Keratinocyte (primary cell): Measurements from ENCODE around the gene RAD9B. TPM values are rescaled to one million over a fixed set of nuclear protein-coding genes. Genes with fewer than 3 reads are reported as not detected.

Source experiments
- DNase-seq: peaks from one replicate; pipeline ENCODE4 v3.0.0-alpha.2; 2011; ENCODE audit warnings: low read depth, missing footprints, low spot score
- FAIRE-seq: peaks from 2 replicates; lab custom pipeline; 2011; peaks lifted over from hg19 to GRCh38; lab: Jason Lieb, UNC
- H2AFZ ChIP-seq: 2 replicates; pipeline ENCODE4 v1.6.0; 2012; ENCODE audit warnings: low read length, control low read depth, inconsistent platforms; ENCODE audit not compliant: control insufficient read depth
- H3K27ac ChIP-seq: 2 replicates; pipeline ENCODE4 v1.5.1; 2011; ENCODE audit warnings: low read length; ENCODE audit not compliant: control insufficient read depth, insufficient read depth
- H3K27me3 ChIP-seq: 3 replicates; pipeline ENCODE4 v1.6.0; 2011; ENCODE audit warnings: low read length; ENCODE audit not compliant: control insufficient read depth, insufficient read depth; ENCODE audit errors: extremely low read depth
- H3K36me3 ChIP-seq, 2 experiments: 2 replicates in 1 of 2; 3 replicates in 1 of 2; pipeline ENCODE4 v1.5.1; 2011; ENCODE audit warnings: low read length in 2 of 2, mild to moderate bottlenecking in 1 of 2; ENCODE audit not compliant: control insufficient read depth in 2 of 2, insufficient read depth in 2 of 2; ENCODE audit errors: extremely low read depth in 1 of 2
- H3K4me1 ChIP-seq: 3 replicates; pipeline ENCODE4 v1.5.1; 2011; ENCODE audit warnings: low read length; ENCODE audit not compliant: control insufficient read depth, insufficient read depth; ENCODE audit errors: extremely low read depth
- H3K4me2 ChIP-seq: 3 replicates; pipeline ENCODE4 v1.6.0; 2011; ENCODE audit warnings: low read depth, low read length; ENCODE audit not compliant: control insufficient read depth, insufficient read depth; ENCODE audit errors: extremely low read depth
- H3K4me3 ChIP-seq, 3 experiments: fragments of 200-600 bp in 1 of 3; sonication (generic) in 1 of 3; 2 replicates in 2 of 3; 3 replicates in 1 of 3; pipeline ENCODE4 v1.5.1; 2011 to 2016; ENCODE audit warnings: low read length in 3 of 3, mild to moderate bottlenecking in 3 of 3, control low read depth in 2 of 3, inconsistent platforms in 1 of 3, low read depth in 1 of 3, mixed read lengths in 1 of 3, mixed run types in 1 of 3, moderate library complexity in 1 of 3; ENCODE audit not compliant: control insufficient read depth in 2 of 3, insufficient read depth in 2 of 3; ENCODE audit errors: extremely low read depth in 1 of 3
- H3K79me2 ChIP-seq: 2 replicates; pipeline ENCODE4 v1.6.0; 2012; ENCODE audit warnings: low read length; ENCODE audit not compliant: control insufficient read depth, insufficient read depth
- H3K9ac ChIP-seq: 3 replicates; pipeline ENCODE4 v1.6.0; 2011; ENCODE audit warnings: low read length; ENCODE audit not compliant: control insufficient read depth, insufficient read depth; ENCODE audit errors: extremely low read depth
- H3K9me1 ChIP-seq: 3 replicates; pipeline ENCODE4 v1.6.0; 2011; ENCODE audit warnings: low read length; ENCODE audit not compliant: control insufficient read depth, insufficient read depth; ENCODE audit errors: extremely low read depth
- H3K9me3 ChIP-seq: 2 replicates; pipeline ENCODE4 v1.5.1; 2012; ENCODE audit warnings: low read depth, low read length; ENCODE audit not compliant: control insufficient read depth
- H4K20me1 ChIP-seq: 3 replicates; pipeline ENCODE4 v1.6.0; 2011; ENCODE audit warnings: low read length; ENCODE audit not compliant: control insufficient read depth, insufficient read depth; ENCODE audit errors: extremely low read depth
- EZH2 ChIP-seq: IDR thresholded peaks from one replicate; pipeline ENCODE4 v1.6.1; 2012; ENCODE audit warnings: inconsistent platforms, mild to moderate bottlenecking, low read length, moderate library complexity
- dilution Hi-C: fragments of 300-500 bp; cut with MboI; formaldehyde crosslinking; loops from one replicate; pipeline ENCODE4 v1.7.0; 2020; ENCODE audit warnings: low sequenced_read_pairs; ENCODE audit not compliant: extremely low pct_ligation_motif_present
- polyA plus RNA-seq, 5 experiments: library from polyadenylated mRNA; depleted of rRNA in 3 of 5; stranded (reverse) in 3 of 5; stranded (forward) in 1 of 5; unstranded in 1 of 5; fragments of >200 nt; gene quantifications; 1 replicate in 1 of 5; 2 replicates in 3 of 5; 3 replicates in 1 of 5; pipeline versions ENCODE4 v1.2.1 to v1.2.3, GENCODE V29; 2011 to 2012; ENCODE audit warnings: missing spikeins in 2 of 5, low read depth in 1 of 5, low replicate concordance in 1 of 5
- small RNA-seq, 3 experiments: library from RNA; depleted of rRNA; stranded (forward); fragments of <200 nt; gene quantifications; one replicate each; pipeline ENCODE3, GENCODE V24; 2012; ENCODE audit warnings: low read depth in 3 of 3, low replicate concordance in 1 of 3; ENCODE audit not compliant: insufficient read length in 3 of 3
- TF ChIP-seq, protein P1 (sequence below), 3 experiments: IDR thresholded peaks in 1 of 3; conservative IDR thresholded peaks in 1 of 3; optimal IDR thresholded peaks in 1 of 3; 2 replicates in 2 of 3; 3 replicates in 1 of 3; pipeline versions ENCODE3 to v1.5.1; 2011; ENCODE audit warnings: low read length in 3 of 3, mild to moderate bottlenecking in 3 of 3, moderate library complexity in 2 of 3, control low read depth in 1 of 3, inconsistent platforms in 1 of 3; ENCODE audit not compliant: insufficient read depth in 2 of 3; ENCODE audit errors: extremely low read depth in 1 of 3

RAD9B gene
- polyA plus RNA-seq, 1 donor (not counting 4 experiments of a cell fraction or from before 2014, with no cell fraction given): 0.31 TPM

GRCh38 chr12:110550981-110551380 lies 48.9 kb downstream of the RAD9B start:
- no peak for TF ChIP-seq EZH2
- TF ChIP-seq, protein P1, sequence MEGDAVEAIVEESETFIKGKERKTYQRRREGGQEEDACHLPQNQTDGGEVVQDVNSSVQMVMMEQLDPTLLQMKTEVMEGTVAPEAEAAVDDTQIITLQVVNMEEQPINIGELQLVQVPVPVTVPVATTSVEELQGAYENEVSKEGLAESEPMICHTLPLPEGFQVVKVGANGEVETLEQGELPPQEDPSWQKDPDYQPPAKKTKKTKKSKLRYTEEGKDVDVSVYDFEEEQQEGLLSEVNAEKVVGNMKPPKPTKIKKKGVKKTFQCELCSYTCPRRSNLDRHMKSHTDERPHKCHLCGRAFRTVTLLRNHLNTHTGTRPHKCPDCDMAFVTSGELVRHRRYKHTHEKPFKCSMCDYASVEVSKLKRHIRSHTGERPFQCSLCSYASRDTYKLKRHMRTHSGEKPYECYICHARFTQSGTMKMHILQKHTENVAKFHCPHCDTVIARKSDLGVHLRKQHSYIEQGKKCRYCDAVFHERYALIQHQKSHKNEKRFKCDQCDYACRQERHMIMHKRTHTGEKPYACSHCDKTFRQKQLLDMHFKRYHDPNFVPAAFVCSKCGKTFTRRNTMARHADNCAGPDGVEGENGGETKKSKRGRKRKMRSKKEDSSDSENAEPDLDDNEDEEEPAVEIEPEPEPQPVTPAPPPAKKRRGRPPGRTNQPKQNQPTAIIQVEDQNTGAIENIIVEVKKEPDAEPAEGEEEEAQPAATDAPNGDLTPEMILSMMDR (optimal IDR thresholded peaks at IDR 0.05 in 1 of 3, IDR thresholded peaks at IDR 0.05 in 1 of 3, conservative IDR thresholded peaks at IDR 0.05 in 1 of 3; ENCODE audit: extremely low read depth in 1 of 3, insufficient read depth in 2 of 3, low read length in 3 of 3): no peak
- no peaks in the 10 kb centered on the region for H3K9me1 ChIP-seq
- dilution Hi-C loops: no loop called here
- no peak overlapping the region for H3K27ac ChIP-seq
- no peak overlapping the region for H3K4me2 ChIP-seq
- DNase-seq: no peak
- peaks cover 34% of the 10 kb centered on the region for H3K4me1 ChIP-seq
- H3K79me2 ChIP-seq: peaks cover 78% of the 10 kb centered on the region
- no peaks in the 10 kb centered on the region for H4K20me1 ChIP-seq
- H3K9me3 ChIP-seq: no peaks in the 10 kb centered on the region
- FAIRE-seq: no peak
- H2AFZ ChIP-seq: no peak overlapping the region
- no peak overlapping the region for H3K9ac ChIP-seq
- peaks cover 9 to 21% of the 10 kb centered on the region in 2 experiments for H3K36me3 ChIP-seq
- H3K27me3 ChIP-seq: no peaks in the 10 kb centered on the region
- no peak overlapping the region for H3K4me3 ChIP-seq

Small RNA genes within 50 kb of the gene (small RNA-seq; reads per million reads assigned to genes)
- gene RF00278: 0 reads per million in 3 experiments

Other genes starting within 250 kb of the RAD9B start
- gene ATP2A2, start 221.1 kb upstream of the RAD9B start, polyA plus RNA-seq: 54.5 to 190 TPM (median 127 TPM) in 3 replicates
- gene ANAPC7, start 98.6 kb upstream of the RAD9B start, polyA plus RNA-seq: 49.4 to 68.2 TPM (median 52.8 TPM) in 3 replicates
- gene ARPC3, start 52.0 kb upstream of the RAD9B start, polyA plus RNA-seq: 90.0 to 139 TPM (median 106 TPM) in 3 replicates
- gene GPN3, start 34.1 kb upstream of the RAD9B start, polyA plus RNA-seq: 22.8 to 35.5 TPM (median 31.6 TPM) in 3 replicates
- gene FAM216A, start 33.5 kb upstream of the RAD9B start, polyA plus RNA-seq: 7.8 to 15.3 TPM (median 11.8 TPM) in 3 replicates
- gene VPS29, start 220 bp upstream of the RAD9B start, polyA plus RNA-seq: 165 to 219 TPM (median 166 TPM) in 3 replicates
- 23.3 to 35.9 TPM (median 23.7 TPM) in 3 replicates for gene PPTC7, start 81.0 kb downstream of the RAD9B start, polyA plus RNA-seq
- gene TCTN1, start 111.8 kb downstream of the RAD9B start, polyA plus RNA-seq: 14.4 to 31.8 TPM (median 30.6 TPM) in 3 replicates
- 1.1 to 2.1 TPM (median 1.2 TPM) in 3 replicates for gene HVCN1, start 186.8 kb downstream of the RAD9B start, polyA plus RNA-seq
- gene PPP1CC, start 240.6 kb downstream of the RAD9B start, polyA plus RNA-seq: 77.4 to 158 TPM (median 83.3 TPM) in 3 replicates